ENCODE results near the gene CBX1. TPM values are rescaled to one million over a fixed set of nuclear protein-coding genes. Genes with fewer than 3 reads are reported as not detected.

The CBX1 gene
- total and polyA plus RNA-seq, 2 of the 4 experiments (the other 2 are of a cell fraction), result 35.0 to 54.9 TPM

DNA sequence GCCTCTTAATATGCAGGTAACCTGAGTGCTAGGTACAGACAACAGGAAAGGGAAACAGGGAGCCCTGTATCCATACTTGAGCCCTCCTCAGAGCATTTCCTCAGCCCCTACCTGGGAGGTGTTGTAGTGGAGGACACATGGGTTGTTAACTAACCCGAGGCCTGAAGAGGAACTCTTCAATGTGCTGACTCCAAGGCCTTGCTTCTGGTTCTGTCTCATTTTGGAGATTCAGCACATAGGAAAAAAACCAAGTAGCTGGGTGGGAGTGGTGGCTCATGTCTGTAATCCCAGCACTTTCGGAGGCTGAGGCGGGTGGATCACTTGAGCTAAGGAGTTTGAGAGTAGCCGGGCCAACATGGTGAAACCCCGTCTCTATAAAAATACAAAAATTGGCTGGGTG, 31.1 kb upstream of the CBX1 start:
- Histone ChIP-seq H3K36me3 (ENCODE audit: control insufficient read depth, insufficient read depth, low read length) (no peaks in the 10 kb centered on the region), H3K23ac (ENCODE audit: low read depth, low read length) (no peak overlapping the region), H2AK5ac (ENCODE audit: low read depth, low read length) (no peak overlapping the region), H2BK20ac (ENCODE audit: low read depth, low read length) (no peak overlapping the region), H3K9me1 (ENCODE audit: insufficient read depth, low read length) (no peaks in the 10 kb centered on the region), H3K56ac (ENCODE audit: extremely low read depth, insufficient read depth, low read length) (no peak overlapping the region), H2BK120ac (ENCODE audit: low read depth, low read length) (no peak overlapping the region), H3K14ac (replicated peaks; ENCODE audit: low read depth, low read length) (no peak overlapping the region), H3K27me3 (ENCODE audit: control insufficient read depth, insufficient read depth, low read length) (peaks cover 14% of the 10 kb centered on the region), H3K4me2 (ENCODE audit: low read depth, low read length) (no peak overlapping the region), H3K4me3 (ENCODE audit: insufficient read depth, low read depth, low read length) (no peak overlapping the region), H4K91ac (ENCODE audit: insufficient read depth, low read depth, low read length) (no peak overlapping the region), H3K79me1 (ENCODE audit: low read depth in 1 of 2, low read length in 2 of 2) (no peaks in the 10 kb centered on the region), H3K4me1 (ENCODE audit: control insufficient read depth, insufficient read depth, low read length) (no peaks in the 10 kb centered on the region), H4K20me1 (ENCODE audit: insufficient read depth, low read length) (no peaks in the 10 kb centered on the region), H2BK5ac (ENCODE audit: low read depth, low read length, poor library complexity, severe bottlenecking) (no peak overlapping the region), H3K9me3 (ENCODE audit: control insufficient read depth, insufficient read depth, low read length) (no peaks in the 10 kb centered on the region), H4K8ac (ENCODE audit: low read depth in 2 of 2, low read length in 2 of 2) (no peak overlapping the region), H3K18ac (ENCODE audit: low read depth, low read length) (no peak overlapping the region), H4K5ac (ENCODE audit: low read depth, low read length) (no peak overlapping the region), H2BK15ac (ENCODE audit: low read depth, low read length) (no peak overlapping the region), H2AFZ (replicated peaks; ENCODE audit: low read length, poor library complexity) (no peak overlapping the region), H2AK9ac (replicated peaks; ENCODE audit: low read depth, low read length, poor library complexity) (no peak overlapping the region), H3K9ac (ENCODE audit: low read depth, low read length) (no peak overlapping the region), H3K4ac (ENCODE audit: low read depth, low read length) (no peak overlapping the region), H3K27ac (ENCODE audit: insufficient read depth, low read length) (no peak overlapping the region)
- WGBS, 2 experiments (ENCODE audit: extremely low coverage in 2 of 2, insufficient read length in 1 of 2), result 50% methylated on average over 1 of the region's 5 CpGs; no CpG with 5 or more reads in 1 of the 2 experiments
- intact Hi-C loops (cut with micrococcal nuclease), result no loop called here
- ATAC-seq (ENCODE audit: low read depth) (no peak), DNase-seq (no peak)
- dilution Hi-C loops (cut with HindIII; ENCODE audit: low sequenced_read_pairs, unreplicated experiment), result no loop called here
- CTCF ChIA-PET, result no interaction called here
- in situ Hi-C loops (cut with MboI; ENCODE audit: low sequenced_read_pairs), result no loop called here
- TF ChIP-seq CHD1 (IDR thresholded peaks at IDR 0.05; ENCODE audit: low read depth, low read length), result no peak
- no peak for TF ChIP-seq RCOR1 (IDR thresholded peaks at IDR 0.05; ENCODE audit: insufficient replicate concordance, low read length)
- POLR2A ChIA-PET (ENCODE audit: unreplicated experiment), result no interaction called here
- BruUV-seq (replicated peaks), result no TSS peak
